HepG2 (cell line): ENCODE measurements around the gene STYXL1. TPM values are rescaled to one million over a fixed set of nuclear protein-coding genes. Genes with fewer than 3 reads are reported as not detected.

Source experiments
- AKNA ChIP-seq: sonication (generic); formaldehyde crosslinking; IDR thresholded peaks from 2 replicates; pipeline ENCODE4 v1.4.0; 2020; ENCODE audit warnings: missing genetic modification reagents, borderline replicate concordance
- CENPT ChIP-seq: sonication (generic); formaldehyde crosslinking; IDR thresholded peaks from 2 replicates; pipeline ENCODE4 v1.8.0; 2022; ENCODE audit warnings: low read depth, mild to moderate bottlenecking, moderate library complexity, missing genetic modification reagents
- KMT2A ChIP-seq: sonication (generic); formaldehyde crosslinking; IDR thresholded peaks from 2 replicates; pipeline ENCODE4 v1.4.0; 2020; ENCODE audit warnings: missing genetic modification reagents
- MAX ChIP-seq: IDR thresholded peaks from 2 replicates; pipeline ENCODE4 v1.6.1; 2012; ENCODE audit warnings: inconsistent platforms
- MXI1 ChIP-seq: IDR thresholded peaks from 3 replicates; pipeline ENCODE4 v1.6.1; 2012; ENCODE audit warnings: low read depth, low read length, inconsistent platforms, borderline replicate concordance
- NAIF1 ChIP-seq: sonication (generic); formaldehyde crosslinking; IDR thresholded peaks from 2 replicates; pipeline ENCODE4 v1.5.0; 2020; ENCODE audit warnings: mild to moderate bottlenecking, missing genetic modification reagents, borderline replicate concordance
- NCOA2 ChIP-seq: sonication (generic); formaldehyde crosslinking; IDR thresholded peaks from 2 replicates; pipeline ENCODE4 v1.8.0; 2022; ENCODE audit warnings: inconsistent platforms
- PHF20 ChIP-seq: sonication (generic); formaldehyde crosslinking; IDR thresholded peaks from 2 replicates; pipeline ENCODE4 v1.5.0; 2020; ENCODE audit warnings: mild to moderate bottlenecking, missing genetic modification reagents
- SMAD9 ChIP-seq: sonication (generic); formaldehyde crosslinking; IDR thresholded peaks from 2 replicates; pipeline ENCODE4 v1.5.1; 2020; ENCODE audit warnings: mild to moderate bottlenecking, missing genetic modification reagents
- ZBTB14 ChIP-seq: sonication (generic); formaldehyde crosslinking; IDR thresholded peaks from 2 replicates; pipeline ENCODE4 v1.4.0; 2020; ENCODE audit warnings: missing genetic modification reagents
- ZFP90 ChIP-seq: sonication (generic); formaldehyde crosslinking; IDR thresholded peaks from 2 replicates; pipeline ENCODE4 v1.8.0; 2022; ENCODE audit warnings: missing genetic modification reagents, mild to moderate bottlenecking, inconsistent platforms, borderline replicate concordance
- ZNF282 ChIP-seq: fragments of 450-650 bp; IDR thresholded peaks from 2 replicates; pipeline ENCODE4 v1.6.1; 2018; ENCODE audit not compliant: partially characterized antibody
- ZNF367 ChIP-seq: sonication (generic); formaldehyde crosslinking; IDR thresholded peaks from 2 replicates; pipeline ENCODE4 v1.4.0; 2020; ENCODE audit warnings: missing genetic modification reagents, borderline replicate concordance
- ZNF562 ChIP-seq: sonication (generic); formaldehyde crosslinking; IDR thresholded peaks from 2 replicates; pipeline ENCODE4 v1.8.0; 2022; ENCODE audit warnings: missing genetic modification reagents, borderline replicate concordance
- ZNF619 ChIP-seq: sonication (generic); formaldehyde crosslinking; IDR thresholded peaks from 2 replicates; pipeline ENCODE4 v1.4.0; 2020; ENCODE audit warnings: mild to moderate bottlenecking, missing genetic modification reagents
- ZNF720 ChIP-seq: sonication (generic); formaldehyde crosslinking; IDR thresholded peaks from 2 replicates; pipeline ENCODE4 v1.4.0; 2020; ENCODE audit warnings: missing genetic modification reagents
- ZNF776 ChIP-seq: sonication (generic); formaldehyde crosslinking; IDR thresholded peaks from 2 replicates; pipeline ENCODE4 v1.4.0; 2020; ENCODE audit warnings: mild to moderate bottlenecking, missing genetic modification reagents
- ZSCAN21 ChIP-seq: sonication (generic); formaldehyde crosslinking; IDR thresholded peaks from 2 replicates; pipeline ENCODE4 v1.8.0; 2022; ENCODE audit warnings: mild to moderate bottlenecking, missing genetic modification reagents, moderate library complexity, borderline replicate concordance
- polyA plus RNA-seq, 8 experiments: library from polyadenylated mRNA; depleted of rRNA in 3 of 8; stranded (reverse) in 7 of 8; unstranded in 1 of 8; fragments of >200 nt; fragmentation: Illumina TruSeq in 4 of 8; extraction: Trizol in 4 of 8; gene quantifications; 2 replicates each; pipeline versions ENCODE4 v1.2.1 to v1.2.3, GENCODE V29; 2011 to 2016; ENCODE audit warnings: low read depth in 4 of 8, missing spikeins in 1 of 8, mixed read lengths in 1 of 8; ENCODE audit not compliant: insufficient read depth in 1 of 8
- total RNA-seq, 5 experiments: library from RNA; depleted of rRNA; stranded (reverse); fragments of >200 nt; fragmentation: Illumina TruSeq; extraction: Trizol; gene quantifications; 2 replicates each; pipeline ENCODE4 v1.2.3, GENCODE V29; 2016; ENCODE audit warnings: low read depth in 1 of 5
- TF ChIP-seq, protein P1 (sequence below): sonication (generic); formaldehyde crosslinking; IDR thresholded peaks from 2 replicates; pipeline ENCODE4 v1.8.1; 2023; ENCODE audit warnings: mild to moderate bottlenecking, moderate library complexity, missing genetic modification reagents
- TF ChIP-seq, protein P2 (sequence below): sonication (generic); formaldehyde crosslinking; conservative IDR thresholded peaks from 2 replicates; pipeline ENCODE4 v1.8.1; 2023; ENCODE audit warnings: missing genetic modification reagents

Gene STYXL1
- total and polyA plus RNA-seq, 2 of the 13 experiments (the other 11 are each of a cell fraction or from before 2014, with no cell fraction given), result 23.9 to 38.3 TPM

DNA sequence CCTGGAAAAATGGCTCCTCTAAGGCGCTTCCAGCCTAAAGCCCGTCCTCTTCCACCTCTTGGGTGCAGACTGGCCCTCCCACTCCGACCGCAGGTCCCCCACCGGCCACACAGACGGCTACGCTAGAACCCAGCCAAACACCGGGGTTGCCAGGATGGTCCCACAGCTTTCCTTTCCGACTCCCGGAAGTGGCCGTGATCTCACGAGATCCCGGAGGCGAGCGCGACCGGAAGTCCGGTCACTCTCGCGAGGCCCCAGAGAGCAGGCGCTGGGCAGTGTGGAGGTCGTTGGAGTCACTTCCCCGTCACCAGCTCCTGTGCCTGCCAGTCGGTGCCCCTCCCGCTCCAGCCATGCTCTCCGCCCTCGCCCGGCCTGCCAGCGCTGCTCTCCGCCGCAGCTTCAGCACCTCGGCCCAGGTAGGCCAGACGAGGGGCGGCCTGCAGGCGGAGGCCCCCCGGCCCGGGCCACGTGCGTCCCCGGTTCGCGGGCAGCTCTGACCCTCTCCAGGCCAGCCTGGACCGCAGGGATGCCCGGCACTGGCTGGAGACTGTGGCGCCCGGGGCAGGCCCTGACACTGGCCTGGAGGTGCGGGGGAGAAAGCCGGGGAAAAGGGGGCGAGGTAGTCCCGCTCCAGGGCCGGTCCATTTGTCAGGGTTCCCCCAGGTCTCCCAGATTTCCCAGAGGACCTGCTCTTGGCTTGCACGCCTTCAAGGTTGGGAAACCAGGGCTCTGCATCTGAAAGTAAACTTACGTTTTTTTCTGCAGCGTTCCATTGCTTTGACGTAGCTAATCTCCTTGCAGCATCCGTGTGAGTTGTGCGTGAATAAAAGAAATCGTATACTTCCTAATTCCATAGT is at the start of gene STYXL1, which contains the start of gene MDH2 (continued):
- peak; percentile 87 for TF ChIP-seq NAIF1
- peak; percentile 97 for TF ChIP-seq PHF20 (CRISPR knock-in tag)
- TF ChIP-seq MXI1, result peak; percentile 98; the same call in 2 of the 3 replicates
- no peak for TF ChIP-seq CENPT (CRISPR knock-in tag)
- TF ChIP-seq ZFP90 (CRISPR knock-in tag), result peak; percentile 69
- TF ChIP-seq MAX, result peak; percentile 96
- no peak for TF ChIP-seq ZNF282
- TF ChIP-seq, protein P1, sequence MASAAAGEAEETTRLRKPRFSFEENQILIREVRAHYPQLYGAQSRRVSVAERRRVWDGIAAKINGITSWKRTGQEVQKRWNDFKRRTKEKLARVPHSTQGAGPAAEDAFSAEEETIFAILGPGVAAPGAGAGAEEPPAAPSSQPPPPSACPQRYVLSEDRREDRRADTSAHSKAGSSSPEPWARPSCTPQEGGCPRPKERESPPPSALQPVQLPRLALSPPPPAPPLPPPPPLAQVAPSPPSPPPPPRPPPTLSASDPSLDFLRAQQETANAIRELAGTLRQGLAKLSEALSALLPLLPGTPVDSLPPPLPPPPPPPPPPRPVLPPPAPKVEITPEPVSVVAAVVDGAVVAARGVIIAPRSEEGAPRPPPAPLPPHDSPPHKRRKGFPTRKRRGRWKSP (CRISPR knock-in tag), result no peak; the same call in 1 of the 2 replicates
- no peak for TF ChIP-seq NCOA2 (CRISPR knock-in tag)
- TF ChIP-seq KMT2A (CRISPR knock-in tag), result peak; percentile 96
- peak; percentile 40; the same call in 1 of the 2 replicates for TF ChIP-seq ZSCAN21
- no peak for TF ChIP-seq ZNF367 (CRISPR knock-in tag)
- TF ChIP-seq ZNF776 (CRISPR knock-in tag), result peak; percentile 90
- TF ChIP-seq ZNF619 (CRISPR knock-in tag), result no peak
- TF ChIP-seq ZBTB14 (CRISPR knock-in tag), result peak; percentile 36; the same call in 1 of the 2 replicates
- TF ChIP-seq, protein P2, sequence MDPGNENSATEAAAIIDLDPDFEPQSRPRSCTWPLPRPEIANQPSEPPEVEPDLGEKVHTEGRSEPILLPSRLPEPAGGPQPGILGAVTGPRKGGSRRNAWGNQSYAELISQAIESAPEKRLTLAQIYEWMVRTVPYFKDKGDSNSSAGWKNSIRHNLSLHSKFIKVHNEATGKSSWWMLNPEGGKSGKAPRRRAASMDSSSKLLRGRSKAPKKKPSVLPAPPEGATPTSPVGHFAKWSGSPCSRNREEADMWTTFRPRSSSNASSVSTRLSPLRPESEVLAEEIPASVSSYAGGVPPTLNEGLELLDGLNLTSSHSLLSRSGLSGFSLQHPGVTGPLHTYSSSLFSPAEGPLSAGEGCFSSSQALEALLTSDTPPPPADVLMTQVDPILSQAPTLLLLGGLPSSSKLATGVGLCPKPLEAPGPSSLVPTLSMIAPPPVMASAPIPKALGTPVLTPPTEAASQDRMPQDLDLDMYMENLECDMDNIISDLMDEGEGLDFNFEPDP, result no peak
- TF ChIP-seq SMAD9 (CRISPR knock-in tag), result 0 out of 2 replicates have a peak, but pooled peaks have one; percentile 24
- TF ChIP-seq AKNA, result no peak; the same call in 1 of the 2 replicates
- TF ChIP-seq ZNF562 (CRISPR knock-in tag), result no peak
- no peak for TF ChIP-seq ZNF720 (CRISPR knock-in tag)
